Measurements from ENCODE around the gene TMEM181. TPM values are rescaled to one million over a fixed set of nuclear protein-coding genes. Genes with fewer than 3 reads are reported as not detected.
A peak's percentile ranks its signal among the peaks of the same experiment; 100 is the strongest.

TMEM181 gene
- total and polyA plus RNA-seq, 2 of the 13 experiments (the other 11 are each of a cell fraction or from before 2014, with no cell fraction given): 59.1 to 108 TPM

- TF ChIP-seq ZNF441 (CRISPR knock-in tag; IDR thresholded peaks at IDR 0.05; ENCODE audit: borderline replicate concordance) (0 out of 2 replicates have a peak, but pooled peaks have one; percentile 2), ZBTB46 (CRISPR knock-in tag; IDR thresholded peaks at IDR 0.05; ENCODE audit: borderline replicate concordance) (no peak), ZSCAN12 (CRISPR knock-in tag; IDR thresholded peaks at IDR 0.05) (no peak), AKAP8 (CRISPR knock-in tag; IDR thresholded peaks at IDR 0.05) (peak; percentile 50; the same call in 1 of the 2 replicates), MED13 (CRISPR knock-in tag; IDR thresholded peaks at IDR 0.05) (0 out of 2 replicates have a peak, but pooled peaks have one; percentile 23), ZNF563 (CRISPR knock-in tag; IDR thresholded peaks at IDR 0.05) (peak; percentile 48; the same call in 1 of the 2 replicates), ESRRA (CRISPR knock-in tag; IDR thresholded peaks at IDR 0.05; ENCODE audit: low read depth) (no peak), SKI (IDR thresholded peaks at IDR 0.05; ENCODE audit: partially characterized antibody) (no peak), NAIF1 (CRISPR knock-in tag; IDR thresholded peaks at IDR 0.05; ENCODE audit: borderline replicate concordance) (peak; percentile 75), REPIN1 (CRISPR knock-in tag; IDR thresholded peaks at IDR 0.05; ENCODE audit: borderline replicate concordance, low read depth) (0 out of 2 replicates have a peak, but pooled peaks have one; percentile 11), YY1 (IDR thresholded peaks at IDR 0.05; ENCODE audit: insufficient read depth, insufficient replicate concordance, low read depth, low read length) (no peak), ZNF589 (CRISPR knock-in tag; conservative IDR thresholded peaks at IDR 0.05) (no peak), ATF7-NPFF (CRISPR knock-in tag; IDR thresholded peaks at IDR 0.05; ENCODE audit: low read depth) (no peak), NFKB2 (CRISPR knock-in tag; IDR thresholded peaks at IDR 0.05; ENCODE audit: borderline replicate concordance) (peak; percentile 31; the same call in 1 of the 2 replicates), ZSCAN5A (CRISPR knock-in tag; IDR thresholded peaks at IDR 0.05; ENCODE audit: borderline replicate concordance) (0 out of 2 replicates have a peak, but pooled peaks have one; percentile 9), MEF2D (CRISPR knock-in tag; IDR thresholded peaks at IDR 0.05) (no peak), ZNF205 (CRISPR knock-in tag; IDR thresholded peaks at IDR 0.05) (no peak), ZNF512B (CRISPR knock-in tag; IDR thresholded peaks at IDR 0.05; ENCODE audit: borderline replicate concordance) (0 out of 2 replicates have a peak, but pooled peaks have one; percentile 40), HNF1B (CRISPR knock-in tag; IDR thresholded peaks at IDR 0.05) (0 out of 2 replicates have a peak, but pooled peaks have one; percentile 46), MIXL1 (CRISPR knock-in tag; IDR thresholded peaks at IDR 0.05) (no peak), ZNF552 (CRISPR knock-in tag; IDR thresholded peaks at IDR 0.05; ENCODE audit: borderline replicate concordance) (no peak), ZNF446 (CRISPR knock-in tag; IDR thresholded peaks at IDR 0.05) (0 out of 2 replicates have a peak, but pooled peaks have one; percentile 65)
Observed at GRCh38 chr6:158561321-158561884, 1.5 kb downstream of the TMEM181 start (continued).

Data from HepG2 (cell line).